Nephron progenitor cell (in vitro differentiated cells): ENCODE data around the gene EVX2.
A peak's percentile ranks its signal among the peaks of the same experiment; 100 is the strongest.

Source experiments
- DNase-seq: peaks from one replicate; pipeline ENCODE4 v3.0.0; 2021
- H3K27ac Mint-ChIP-seq: 2 replicates; pipeline ENCODE4 v1.8.0; 2021; ENCODE audit warnings: mild to moderate bottlenecking, moderate library complexity, mixed read lengths
- H3K27me3 Mint-ChIP-seq: 2 replicates; pipeline ENCODE4 v1.8.0; 2021; ENCODE audit warnings: mild to moderate bottlenecking, low read depth, mixed read lengths; ENCODE audit not compliant: poor library complexity
- H3K36me3 Mint-ChIP-seq: 2 replicates; pipeline ENCODE4 v1.8.0; 2021; ENCODE audit warnings: low read depth, mixed read lengths
- H3K4me1 Mint-ChIP-seq: 2 replicates; pipeline ENCODE4 v1.8.0; 2021; ENCODE audit warnings: mixed read lengths
- H3K4me3 Mint-ChIP-seq: 2 replicates; pipeline ENCODE4 v1.8.0; 2021; ENCODE audit warnings: mild to moderate bottlenecking, moderate library complexity, mixed read lengths
- H3K9me3 Mint-ChIP-seq: 2 replicates; pipeline ENCODE4 v1.8.0; 2021; ENCODE audit warnings: mild to moderate bottlenecking, moderate library complexity, mixed read lengths
- CTCF ChIP-seq: fragments of 200-600 bp; sonication (generic); IDR thresholded peaks from 2 replicates; pipeline ENCODE4 v1.5.0; 2021; ENCODE audit warnings: antibody characterized with exemption

The EVX2 gene

GRCh38 chr2:176083796-176084261 lies at the start of gene EVX2:
EVX2 (minus strand) TSS chr2:176083962; CDS start chr2:176083776, 186 bp downstream.
- Mint-ChIP-seq H3K27me3 (peaks cover 99% of the 10 kb centered on the region), H3K9me3 (peaks cover 17% of the 10 kb centered on the region), H3K36me3 (no peaks in the 10 kb centered on the region), H3K4me3 (peak within 1 kb of the TSS; percentile 45), H3K27ac (no peak within 1 kb of the TSS), H3K4me1 (peaks cover 31% of the 10 kb centered on the region)
- no peak for TF ChIP-seq CTCF
- no peak for DNase-seq

GRCh38 chr2:176133389-176133788 lies 49.6 kb upstream of the EVX2 start:
- H3K36me3 Mint-ChIP-seq = peaks cover 22% of the 10 kb centered on the region
- no peaks in the 10 kb centered on the region for H3K9me3 Mint-ChIP-seq
- no peak for TF ChIP-seq CTCF
- peak overlapping the region; percentile 100 for H3K4me3 Mint-ChIP-seq
- peaks cover 36% of the 10 kb centered on the region for H3K4me1 Mint-ChIP-seq
- peak overlapping the region; percentile 100 for H3K27ac Mint-ChIP-seq
- peaks cover 15% of the 10 kb centered on the region for H3K27me3 Mint-ChIP-seq
- no peak for DNase-seq

GRCh38 chr2:176132205-176133171 lies 48.7 kb upstream of the EVX2 start:
- H3K9me3 Mint-ChIP-seq = no peaks in the 10 kb centered on the region
- H3K27me3 Mint-ChIP-seq = peaks cover 15% of the 10 kb centered on the region
- H3K27ac Mint-ChIP-seq = peak overlapping the region; percentile 100
- peaks cover 13% of the 10 kb centered on the region for H3K36me3 Mint-ChIP-seq
- H3K4me3 Mint-ChIP-seq = peak overlapping the region; percentile 100
- no peak for TF ChIP-seq CTCF
- peaks cover 45% of the 10 kb centered on the region for H3K4me1 Mint-ChIP-seq
- DNase-seq = no peak

GRCh38 chr2:176131848-176132158 lies 48.0 kb upstream of the EVX2 start:
- no peak for DNase-seq
- Mint-ChIP-seq H3K27ac (peak overlapping the region; percentile 100), H3K27me3 (peaks cover 15% of the 10 kb centered on the region), H3K9me3 (no peaks in the 10 kb centered on the region), H3K4me3 (peak overlapping the region; percentile 100), H3K4me1 (peaks cover 52% of the 10 kb centered on the region), H3K36me3 (peaks cover 9% of the 10 kb centered on the region)
- TF ChIP-seq CTCF = no peak

GRCh38 chr2:176130957-176131847 lies 47.4 kb upstream of the EVX2 start:
- peak overlapping the region; percentile 100 for H3K4me3 Mint-ChIP-seq
- DNase-seq = no peak
- peaks cover 9% of the 10 kb centered on the region for H3K36me3 Mint-ChIP-seq
- peaks cover 58% of the 10 kb centered on the region for H3K4me1 Mint-ChIP-seq
- TF ChIP-seq CTCF = no peak
- H3K9me3 Mint-ChIP-seq = no peaks in the 10 kb centered on the region
- peaks cover 14% of the 10 kb centered on the region for H3K27me3 Mint-ChIP-seq
- peak overlapping the region; percentile 100 for H3K27ac Mint-ChIP-seq
